HPDE6-E6E7 (cell line): ENCODE results near the gene GNLY.

Experiments
- DNase-seq: peaks from one replicate; pipeline ENCODE4 v3.0.0; 2011; ENCODE audit warnings: missing footprints; ENCODE audit errors: extremely low spot score

Gene GNLY

GRCh38 chr2:85743304-85743978 lies 49.3 kb downstream of the GNLY start:
- no peak for DNase-seq

GRCh38 chr2:85744055-85744454 lies 49.9 kb downstream of the GNLY start:
- no peak for DNase-seq

- no peak for DNase-seq
These were observed 50.8 kb downstream of the GNLY start for GRCh38 chr2:85744741-85745601.

- DNase-seq: no peak
These were observed 51.5 kb downstream of the GNLY start for GRCh38 chr2:85745619-85746018.

- no peak for DNase-seq
These were observed 52.3 kb downstream of the GNLY start for GRCh38 chr2:85746321-85747004.

- DNase-seq: no peak
These were observed 53.3 kb downstream of the GNLY start for GRCh38 chr2:85747441-85747840.

GRCh38 chr2:85748039-85748734 lies 54.0 kb downstream of the GNLY start:
- no peak for DNase-seq
